A673 (cell line): ENCODE measurements around the gene IER3. TPM values are rescaled to one million over a fixed set of nuclear protein-coding genes. Genes with fewer than 3 reads are reported as not detected.

Experiments
- BruUV-seq: library from RNA; stranded (reverse); fragments of 400-500 nt; replicated peaks from 2 replicates; lab custom pipeline; 2021; lab: Mats Ljungman, UMichigan
- CTCF ChIA-PET: fragments of 300-600 bp; sonication (Branson Sonifier 250); formaldehyde crosslinking; loops from one replicate; lab custom pipeline; 2022; ENCODE audit warnings: antibody characterized with exemption; lab: Charles Lee
- POLR2A ChIA-PET: fragments of 300-600 bp; sonication (Branson Sonifier 250); formaldehyde crosslinking; loops from one replicate; lab custom pipeline; 2022; ENCODE audit warnings: antibody characterized with exemption; ENCODE audit not compliant: low non-redundant PET; lab: Charles Lee
- DNase-seq: peaks from one replicate; pipeline ENCODE4 v3.0.0-alpha.2; 2015; ENCODE audit warnings: low spot score
- H3K27ac ChIP-seq: fragments of 200-600 bp; sonication (generic); 2 replicates; pipeline ENCODE4 v1.5.1; 2016; ENCODE audit warnings: mixed run types, low read depth, mild to moderate bottlenecking, mixed read lengths, antibody characterized with exemption, low read length; ENCODE audit not compliant: poor library complexity, severe bottlenecking
- H3K27me3 ChIP-seq: fragments of 200-600 bp; sonication (generic); replicated peaks from 2 replicates; pipeline ENCODE4 v1.6.1; 2017; ENCODE audit warnings: mixed run types, low read depth, mild to moderate bottlenecking, mixed read lengths, antibody characterized with exemption, low read length; ENCODE audit not compliant: insufficient read depth, poor library complexity
- H3K36me3 ChIP-seq: fragments of 200-600 bp; sonication (generic); 2 replicates; pipeline ENCODE4 v1.6.1; 2016; ENCODE audit warnings: mixed run types, mild to moderate bottlenecking, mixed read lengths, antibody characterized with exemption, low read length; ENCODE audit not compliant: insufficient read depth, poor library complexity, severe bottlenecking
- H3K4me1 ChIP-seq: fragments of 200-600 bp; sonication (generic); 2 replicates; pipeline ENCODE4 v1.6.1; 2017; ENCODE audit warnings: mixed run types, mild to moderate bottlenecking, mixed read lengths, antibody characterized with exemption, low read length; ENCODE audit not compliant: insufficient read depth, poor library complexity, severe bottlenecking
- H3K4me3 ChIP-seq: fragments of 200-600 bp; sonication (generic); 2 replicates; pipeline ENCODE4 v1.5.1; 2016; ENCODE audit warnings: low read depth, mixed run types, mild to moderate bottlenecking, mixed read lengths, low read length; ENCODE audit not compliant: poor library complexity, severe bottlenecking
- H3K9me3 ChIP-seq: fragments of 200-600 bp; sonication (generic); 2 replicates; pipeline ENCODE4 v1.6.1; 2016; ENCODE audit warnings: mixed run types, low read depth, mild to moderate bottlenecking, mixed read lengths, antibody characterized with exemption, low read length; ENCODE audit not compliant: poor library complexity, severe bottlenecking
- EZH2 ChIP-seq: fragments of 200-600 bp; sonication (generic); IDR thresholded peaks from 2 replicates; pipeline ENCODE4 v1.6.1; 2017; ENCODE audit warnings: borderline replicate concordance, low read depth, mild to moderate bottlenecking, mixed read lengths, antibody characterized with exemption, low read length; ENCODE audit not compliant: poor library complexity, severe bottlenecking
- intact Hi-C: fragments of 100-400 bp; cut with micrococcal nuclease; formaldehyde crosslinking; loops from one replicate; pipeline ENCODE4 v1.10.0; 2022; ENCODE audit not compliant: unreplicated experiment
- total RNA-seq: library from RNA; stranded (reverse); gene quantifications from 2 replicates; pipeline ENCODE4 v1.2.3, GENCODE V29; 2021
- TF ChIP-seq, protein P1 (sequence below): fragments of 300-800, 200-600 bp; sonication (generic); conservative IDR thresholded peaks from 2 replicates; pipeline ENCODE4 v1.5.1; 2017; ENCODE audit warnings: low read depth, mild to moderate bottlenecking, antibody characterized with exemption, low read length, moderate library complexity, mixed read lengths

The IER3 gene
- total RNA-seq, 1 experiment from 2014 or later = 34.6 TPM

GRCh38 chr6:30763618-30764489, 19.5 kb upstream of the IER3 start:
- DNase-seq = peak; percentile 60
- Histone ChIP-seq H3K36me3 (no peaks in the 10 kb centered on the region), H3K4me3 (no peak overlapping the region), H3K27ac (peak overlapping the region; percentile 52), H3K9me3 (no peaks in the 10 kb centered on the region), H3K4me1 (peaks cover 20% of the 10 kb centered on the region), H3K27me3 (no peaks in the 10 kb centered on the region)
- no peak for TF ChIP-seq EZH2
- TF ChIP-seq, protein P1, sequence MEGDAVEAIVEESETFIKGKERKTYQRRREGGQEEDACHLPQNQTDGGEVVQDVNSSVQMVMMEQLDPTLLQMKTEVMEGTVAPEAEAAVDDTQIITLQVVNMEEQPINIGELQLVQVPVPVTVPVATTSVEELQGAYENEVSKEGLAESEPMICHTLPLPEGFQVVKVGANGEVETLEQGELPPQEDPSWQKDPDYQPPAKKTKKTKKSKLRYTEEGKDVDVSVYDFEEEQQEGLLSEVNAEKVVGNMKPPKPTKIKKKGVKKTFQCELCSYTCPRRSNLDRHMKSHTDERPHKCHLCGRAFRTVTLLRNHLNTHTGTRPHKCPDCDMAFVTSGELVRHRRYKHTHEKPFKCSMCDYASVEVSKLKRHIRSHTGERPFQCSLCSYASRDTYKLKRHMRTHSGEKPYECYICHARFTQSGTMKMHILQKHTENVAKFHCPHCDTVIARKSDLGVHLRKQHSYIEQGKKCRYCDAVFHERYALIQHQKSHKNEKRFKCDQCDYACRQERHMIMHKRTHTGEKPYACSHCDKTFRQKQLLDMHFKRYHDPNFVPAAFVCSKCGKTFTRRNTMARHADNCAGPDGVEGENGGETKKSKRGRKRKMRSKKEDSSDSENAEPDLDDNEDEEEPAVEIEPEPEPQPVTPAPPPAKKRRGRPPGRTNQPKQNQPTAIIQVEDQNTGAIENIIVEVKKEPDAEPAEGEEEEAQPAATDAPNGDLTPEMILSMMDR = no peak
- intact Hi-C loops = no loop called here
- no TSS peak for BruUV-seq
- POLR2A ChIA-PET = interaction anchor here (0.6 to 1.2 kb wide), 2 partner anchors 28 to 149 kb away, joined by 5 to 7 read pairs; no protein-coding TSS in a partner anchor
- CTCF ChIA-PET = interaction anchor here (0.5 to 0.7 kb wide), 4 partner anchors 9 to 307 kb away, joined by 3 to 6 read pairs (median 4); no protein-coding TSS in a partner anchor

DNA sequence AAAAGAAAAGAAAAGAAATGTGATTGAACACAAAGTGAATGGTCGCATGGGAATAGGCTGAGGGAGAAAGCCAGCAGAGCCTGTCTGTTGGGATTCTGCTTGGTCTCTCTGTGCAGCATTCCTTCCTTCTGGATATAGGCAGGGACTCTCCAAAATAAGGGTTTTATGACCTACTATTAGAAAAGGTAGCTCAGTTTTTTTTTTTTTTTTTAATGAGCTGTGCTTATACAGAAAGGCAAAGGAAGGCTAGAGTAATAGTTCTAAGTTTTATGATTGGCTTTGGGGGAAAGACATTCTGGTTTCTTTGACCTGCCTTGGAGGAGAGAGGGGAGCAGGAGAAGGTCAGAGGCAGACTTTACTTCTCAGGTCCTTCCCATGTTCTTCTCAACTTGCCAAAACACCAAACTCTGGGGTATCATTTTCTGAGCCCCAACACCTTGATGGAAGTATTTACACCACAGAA, 18.8 kb upstream of the IER3 start:
- intact Hi-C loops = no loop called here
- Histone ChIP-seq H3K4me1 (peaks cover 20% of the 10 kb centered on the region), H3K9me3 (no peaks in the 10 kb centered on the region), H3K27ac (no peak overlapping the region), H3K27me3 (no peaks in the 10 kb centered on the region), H3K4me3 (no peak overlapping the region), H3K36me3 (no peaks in the 10 kb centered on the region)
- ChIA-PET CTCF (interaction anchor here (0.6 to 0.7 kb wide), 2 partner anchors 58 to 308 kb away, joined by 3 to 6 read pairs; no protein-coding TSS in a partner anchor), POLR2A (no interaction called here)
- DNase-seq = no peak
- TF ChIP-seq, protein P1 = no peak
- no peak for TF ChIP-seq EZH2
- BruUV-seq = no TSS peak

DNA sequence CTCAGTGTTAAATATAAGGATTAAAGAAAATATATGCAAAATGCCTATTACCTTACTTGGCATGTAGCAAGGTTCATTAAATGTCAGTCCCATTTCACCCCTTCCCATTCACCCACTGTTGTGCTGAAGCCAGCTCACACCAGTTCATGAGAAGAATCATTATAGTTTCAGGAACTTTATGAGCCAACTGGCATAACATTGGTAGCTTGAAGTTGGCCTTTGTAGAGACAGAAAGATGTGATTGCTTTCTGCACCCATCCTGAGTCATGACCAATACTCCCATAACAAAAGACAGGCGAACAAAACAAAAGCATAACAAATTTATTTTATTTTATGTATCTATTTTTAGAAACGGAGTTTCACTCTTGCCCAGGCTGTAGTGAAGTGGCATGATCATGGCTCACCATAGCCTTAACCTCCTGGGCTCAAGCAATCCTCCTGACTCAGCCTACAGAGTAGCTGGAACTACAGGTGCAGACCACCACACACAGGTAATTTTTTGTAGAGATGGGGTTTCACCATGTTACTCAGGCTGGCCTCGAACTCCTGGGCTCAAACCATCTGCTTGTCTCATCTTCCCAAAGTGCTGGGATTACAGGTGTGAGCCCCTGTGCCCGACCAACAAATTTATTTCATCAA, 17.6 kb upstream of the IER3 start:
- no TSS peak for BruUV-seq
- ChIA-PET POLR2A (no interaction called here), CTCF (no interaction called here)
- Histone ChIP-seq H3K27ac (no peak overlapping the region), H3K4me3 (no peak overlapping the region), H3K4me1 (peaks cover 20% of the 10 kb centered on the region), H3K36me3 (no peaks in the 10 kb centered on the region), H3K27me3 (no peaks in the 10 kb centered on the region), H3K9me3 (no peaks in the 10 kb centered on the region)
- intact Hi-C loops = no loop called here
- TF ChIP-seq, protein P1 = no peak
- TF ChIP-seq EZH2 = no peak
- DNase-seq = no peak
